GM19328 (cell line): Measurements from ENCODE around the gene CXXC1.
"Not testable (repeated sequence)": the region's sequence is repeated elsewhere in the genome, so short reads cannot be mapped to it uniquely, and the experiment has no call there.

Experiments
- ATAC-seq: cut with Tn5 transposase; IDR thresholded peaks from one replicate; pipeline ENCODE4 v1.9.1; 2021; ENCODE audit warnings: mild to moderate bottlenecking, moderate library complexity; ENCODE audit not compliant: unreplicated experiment

CXXC1 gene

GRCh38 chr18:50287441-50288347 lies at the start of gene CXXC1:
Gene CXXC1, minus strand, starts transcription at chr18:50287692. Its CDS starts 103 bp downstream, at chr18:50287589.
- peak; percentile 92 for ATAC-seq

- ATAC-seq: peak; percentile 75
Observed at GRCh38 chr18:50334546-50335152, 47.2 kb upstream of the CXXC1 start.

- no peak for ATAC-seq
Observed at GRCh38 chr18:50331691-50332090, 44.2 kb upstream of the CXXC1 start.

- no peak for ATAC-seq
Observed at GRCh38 chr18:50330176-50330575, 42.7 kb upstream of the CXXC1 start.

DNA sequence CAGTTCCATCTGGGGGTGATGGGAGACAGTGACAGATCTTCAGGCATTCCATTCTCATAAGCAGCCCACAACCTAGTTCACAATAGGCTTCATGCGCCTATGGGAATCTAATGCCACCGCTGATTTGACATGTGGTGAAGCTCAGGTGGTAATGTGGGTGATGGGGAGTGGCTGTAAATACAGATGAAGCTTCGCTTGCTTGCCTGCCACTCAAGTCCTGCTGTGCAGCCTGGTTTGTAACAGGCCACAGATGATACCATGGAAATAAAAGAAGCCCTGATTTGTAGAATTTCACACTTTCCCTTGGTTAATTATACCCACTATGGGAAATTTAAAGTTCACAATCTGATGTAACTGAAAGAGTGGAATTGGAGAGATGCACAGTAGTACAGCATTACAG lies 40.5 kb upstream of the CXXC1 start:
- ATAC-seq: no peak

GRCh38 chr18:50320719-50321118 lies 33.2 kb upstream of the CXXC1 start:
- ATAC-seq: no peak

DNA sequence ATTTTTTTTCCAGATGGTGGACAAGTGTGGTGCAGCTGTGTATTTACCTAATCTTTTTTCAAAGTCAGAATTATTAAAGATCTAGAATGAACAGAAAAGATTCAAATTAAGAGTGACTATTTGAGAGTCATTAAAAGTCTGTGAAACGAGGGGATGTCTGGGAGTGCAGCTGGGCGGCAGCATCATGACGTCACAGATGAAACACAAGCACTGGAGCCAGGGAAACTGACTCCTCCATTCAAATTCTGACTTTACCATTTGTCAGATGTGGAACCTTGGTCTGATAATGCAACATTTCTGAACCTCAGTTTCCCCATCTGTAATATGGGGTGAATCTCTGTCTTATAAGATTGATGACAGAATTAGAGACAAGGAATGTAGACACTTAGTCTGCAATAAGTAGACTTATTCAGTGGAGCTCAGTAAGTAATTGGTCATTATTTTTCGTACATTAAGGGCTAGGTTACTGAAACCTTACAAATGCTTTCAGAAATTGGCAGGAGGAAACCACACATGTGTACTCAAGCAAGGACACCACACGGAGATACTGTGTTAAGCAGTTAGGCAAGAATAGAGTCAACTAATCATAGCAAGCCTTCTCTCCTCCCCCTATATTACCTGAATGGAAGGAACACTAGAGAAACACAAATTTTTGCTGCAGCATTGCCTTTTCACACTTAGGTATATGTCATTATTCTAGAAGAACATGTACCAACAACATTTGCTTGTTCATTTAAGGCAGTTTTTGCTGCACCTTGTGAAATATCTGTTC lies 27.8 kb upstream of the CXXC1 start:
- peak; percentile 74 for ATAC-seq

- no peak for ATAC-seq
Observed at GRCh38 chr18:50313873-50314460, 26.5 kb upstream of the CXXC1 start.

GRCh38 chr18:50313031-50313607 lies 25.6 kb upstream of the CXXC1 start:
- ATAC-seq: peak; percentile 1

GRCh38 chr18:50312296-50313030 lies 25.0 kb upstream of the CXXC1 start:
- ATAC-seq: peak; percentile 59

GRCh38 chr18:50311650-50312049 lies 24.2 kb upstream of the CXXC1 start:
- ATAC-seq: no peak

- ATAC-seq: no peak
Observed at GRCh38 chr18:50310080-50310479, 22.6 kb upstream of the CXXC1 start.

- ATAC-seq: not testable (repeated sequence)
Observed at GRCh38 chr18:50308851-50309250, 21.4 kb upstream of the CXXC1 start.

GRCh38 chr18:50307738-50308470 lies 20.4 kb upstream of the CXXC1 start:
- ATAC-seq: peak; percentile 92

DNA sequence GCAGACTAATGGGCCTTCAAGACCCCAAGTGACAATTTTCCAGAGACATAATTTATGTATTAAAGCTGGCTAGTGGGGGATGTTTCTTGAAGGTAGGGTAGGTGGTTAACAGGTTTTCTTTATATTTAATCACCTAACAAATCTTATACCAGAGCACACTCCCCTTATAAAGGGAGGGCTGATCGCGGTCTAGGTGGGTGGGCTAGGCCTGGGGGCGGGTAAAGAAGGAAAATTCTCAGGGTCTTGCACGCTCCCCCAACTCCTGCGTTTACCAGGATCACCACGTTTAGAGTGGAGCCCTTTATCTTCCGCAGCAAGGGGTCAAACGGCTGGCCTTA lies 19.9 kb upstream of the CXXC1 start:
- ATAC-seq: no peak

DNA sequence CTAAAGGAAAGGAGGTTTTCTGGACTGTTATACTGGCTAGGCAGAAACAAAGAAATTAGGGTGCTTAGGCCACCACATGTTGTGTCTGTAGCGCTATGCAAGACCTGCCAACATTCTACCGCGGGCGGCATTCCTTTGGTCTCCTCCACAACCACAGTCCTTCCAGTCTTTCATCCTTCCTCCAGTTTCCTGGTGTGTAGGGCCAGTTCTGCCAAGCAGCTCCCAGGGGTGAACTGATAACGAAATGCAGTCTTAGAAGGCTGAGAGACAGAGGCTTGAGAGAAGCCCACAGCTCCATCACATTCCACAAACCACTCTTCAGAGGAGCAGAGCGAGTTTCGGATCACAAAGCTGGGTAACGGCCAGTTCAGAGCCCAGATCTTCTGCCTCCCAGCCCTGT lies 19.5 kb upstream of the CXXC1 start:
- ATAC-seq: no peak

- no peak for ATAC-seq
Observed at GRCh38 chr18:50301074-50301473, 13.6 kb upstream of the CXXC1 start.

GRCh38 chr18:50299626-50300388 lies 12.3 kb upstream of the CXXC1 start:
- no peak for ATAC-seq
